ENCODE data around the gene DKK3.
"Not testable (repeated sequence)": the region's sequence is repeated elsewhere in the genome, so short reads cannot be mapped to it uniquely, and the experiment has no call there.

The DKK3 gene

GRCh38 chr11:12046636-12047236 is 38.3 kb upstream of the DKK3 start:
- Histone ChIP-seq H3K27ac (ENCODE audit: insufficient read depth, low read depth, low read length, poor library complexity, severe bottlenecking) (no peak overlapping the region), H3K27me3 (ENCODE audit: control insufficient read depth, insufficient read depth, low read length, poor library complexity, severe bottlenecking) (no peaks in the 10 kb centered on the region), H3K9me3 (ENCODE audit: control insufficient read depth, low read length) (no peaks in the 10 kb centered on the region), H3K4me1 (ENCODE audit: control insufficient read depth, insufficient read depth, low read length) (no peaks in the 10 kb centered on the region), H3K4me3 (ENCODE audit: insufficient read depth, low read depth, low read length) (no peak overlapping the region), H3K36me3 (ENCODE audit: control insufficient read depth, insufficient read depth, low read length) (no peaks in the 10 kb centered on the region)
- 90 to 96% methylated on average over 5 of the region's 5 CpGs for WGBS, 2 experiments

DNA sequence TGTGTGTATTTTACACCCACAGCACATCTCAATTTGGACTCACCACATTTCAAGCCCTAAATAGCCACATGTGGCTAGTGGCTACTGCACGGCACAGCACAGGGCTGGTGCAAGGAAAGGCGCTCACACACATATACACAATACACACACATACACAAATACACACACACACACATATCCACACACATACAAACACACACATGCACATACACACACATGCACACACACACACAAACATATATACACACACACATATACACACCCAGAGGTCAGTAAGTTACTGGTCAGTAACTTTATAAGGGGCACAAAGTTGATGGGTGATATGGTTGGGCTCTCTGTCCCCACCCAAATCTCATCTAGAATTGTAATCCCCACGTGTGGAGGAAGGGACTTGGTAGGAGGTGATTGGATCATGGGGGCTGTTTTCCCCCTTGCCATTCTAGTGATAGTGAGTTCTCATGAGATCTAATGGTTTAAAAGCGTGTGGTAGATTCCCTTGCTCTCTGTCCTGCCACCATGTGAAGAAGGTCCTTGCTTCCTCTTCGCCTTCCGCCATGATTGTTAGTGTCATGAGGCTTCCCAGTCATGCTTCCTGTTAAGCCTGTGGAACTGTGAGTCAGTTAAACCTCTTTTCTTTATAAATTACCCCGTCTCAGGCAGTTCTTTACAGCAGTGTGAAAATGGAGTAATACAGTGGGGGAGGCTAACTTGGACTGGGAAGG is 37.6 kb upstream of the DKK3 start:
- H3K9me3 ChIP-seq (ENCODE audit: control insufficient read depth, low read length) = no peaks in the 10 kb centered on the region
- no peaks in the 10 kb centered on the region for H3K36me3 ChIP-seq (ENCODE audit: control insufficient read depth, insufficient read depth, low read length)
- H3K4me3 ChIP-seq (ENCODE audit: insufficient read depth, low read depth, low read length) = no peak overlapping the region
- H3K27ac ChIP-seq (ENCODE audit: insufficient read depth, low read depth, low read length, poor library complexity, severe bottlenecking) = no peak overlapping the region
- no peaks in the 10 kb centered on the region for H3K4me1 ChIP-seq (ENCODE audit: control insufficient read depth, insufficient read depth, low read length)
- no peaks in the 10 kb centered on the region for H3K27me3 ChIP-seq (ENCODE audit: control insufficient read depth, insufficient read depth, low read length, poor library complexity, severe bottlenecking)
- WGBS, 2 experiments = 84% methylated on average over 7 of the region's 7 CpGs

DNA sequence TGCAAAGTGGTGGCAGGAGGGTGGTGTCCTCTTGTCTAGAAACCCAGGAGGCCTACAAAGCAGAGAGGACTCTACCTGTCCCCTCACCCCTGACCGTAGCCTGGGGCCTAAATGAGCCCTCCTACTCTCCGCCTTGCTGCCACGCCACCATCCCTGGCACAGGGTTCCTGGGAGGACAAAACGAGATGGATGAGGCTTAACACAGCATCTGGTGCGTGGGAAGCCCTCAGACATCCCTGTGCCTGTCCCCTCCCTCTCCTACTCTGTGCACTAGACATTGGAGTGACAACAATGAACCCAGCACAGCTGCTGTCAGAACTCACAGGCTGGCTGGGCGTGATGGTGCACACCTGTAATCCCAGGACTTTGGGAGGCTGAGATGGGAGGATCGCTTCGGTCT is 36.4 kb upstream of the DKK3 start:
- 91 to 92% methylated on average over 8 of the region's 8 CpGs for WGBS, 2 experiments
- no peaks in the 10 kb centered on the region for H3K4me1 ChIP-seq (ENCODE audit: control insufficient read depth, insufficient read depth, low read length)
- H3K36me3 ChIP-seq (ENCODE audit: control insufficient read depth, insufficient read depth, low read length) = no peaks in the 10 kb centered on the region
- H3K4me3 ChIP-seq (ENCODE audit: insufficient read depth, low read depth, low read length) = no peak overlapping the region
- no peak overlapping the region for H3K27ac ChIP-seq (ENCODE audit: insufficient read depth, low read depth, low read length, poor library complexity, severe bottlenecking)
- no peaks in the 10 kb centered on the region for H3K9me3 ChIP-seq (ENCODE audit: control insufficient read depth, low read length)
- H3K27me3 ChIP-seq (ENCODE audit: control insufficient read depth, insufficient read depth, low read length, poor library complexity, severe bottlenecking) = no peaks in the 10 kb centered on the region

- H3K9me3 ChIP-seq (ENCODE audit: control insufficient read depth, low read length) = no peaks in the 10 kb centered on the region
- no peak overlapping the region for H3K4me3 ChIP-seq (ENCODE audit: insufficient read depth, low read depth, low read length)
- no peak overlapping the region for H3K27ac ChIP-seq (ENCODE audit: insufficient read depth, low read depth, low read length, poor library complexity, severe bottlenecking)
- H3K36me3 ChIP-seq (ENCODE audit: control insufficient read depth, insufficient read depth, low read length) = no peaks in the 10 kb centered on the region
- H3K4me1 ChIP-seq (ENCODE audit: control insufficient read depth, insufficient read depth, low read length) = no peaks in the 10 kb centered on the region
- 43 to 44% methylated on average over 14 of the region's 14 CpGs for WGBS, 2 experiments
- no peaks in the 10 kb centered on the region for H3K27me3 ChIP-seq (ENCODE audit: control insufficient read depth, insufficient read depth, low read length, poor library complexity, severe bottlenecking)
These were observed 35.7 kb upstream of the DKK3 start for GRCh38 chr11:12043959-12044791.

DNA sequence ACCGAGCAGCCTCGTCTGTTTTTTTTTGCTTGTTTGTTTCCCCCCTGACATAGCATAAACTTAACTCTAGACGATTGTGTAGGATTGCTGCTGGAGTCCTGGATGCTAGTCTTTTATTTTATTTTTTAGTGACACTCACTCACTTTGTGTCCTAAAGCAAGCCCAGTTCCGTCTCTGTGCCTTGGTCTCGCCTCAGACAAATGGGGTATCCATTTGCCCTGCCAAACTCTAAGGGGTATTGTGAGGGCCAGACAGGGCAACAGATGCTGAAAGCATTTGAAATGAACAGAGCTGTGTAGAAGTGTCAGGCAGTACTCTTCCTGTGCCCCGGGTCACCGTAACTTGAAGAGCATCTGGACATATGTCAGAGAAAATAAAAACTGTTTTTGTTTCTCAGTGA is 34.8 kb upstream of the DKK3 start:
- H3K9me3 ChIP-seq (ENCODE audit: control insufficient read depth, low read length) = no peaks in the 10 kb centered on the region
- H3K36me3 ChIP-seq (ENCODE audit: control insufficient read depth, insufficient read depth, low read length) = no peaks in the 10 kb centered on the region
- no peak overlapping the region for H3K27ac ChIP-seq (ENCODE audit: insufficient read depth, low read depth, low read length, poor library complexity, severe bottlenecking)
- WGBS, 2 experiments = 90 to 93% methylated on average over 7 of the region's 7 CpGs
- H3K4me3 ChIP-seq (ENCODE audit: insufficient read depth, low read depth, low read length) = no peak overlapping the region
- no peaks in the 10 kb centered on the region for H3K4me1 ChIP-seq (ENCODE audit: control insufficient read depth, insufficient read depth, low read length)
- no peaks in the 10 kb centered on the region for H3K27me3 ChIP-seq (ENCODE audit: control insufficient read depth, insufficient read depth, low read length, poor library complexity, severe bottlenecking)

DNA sequence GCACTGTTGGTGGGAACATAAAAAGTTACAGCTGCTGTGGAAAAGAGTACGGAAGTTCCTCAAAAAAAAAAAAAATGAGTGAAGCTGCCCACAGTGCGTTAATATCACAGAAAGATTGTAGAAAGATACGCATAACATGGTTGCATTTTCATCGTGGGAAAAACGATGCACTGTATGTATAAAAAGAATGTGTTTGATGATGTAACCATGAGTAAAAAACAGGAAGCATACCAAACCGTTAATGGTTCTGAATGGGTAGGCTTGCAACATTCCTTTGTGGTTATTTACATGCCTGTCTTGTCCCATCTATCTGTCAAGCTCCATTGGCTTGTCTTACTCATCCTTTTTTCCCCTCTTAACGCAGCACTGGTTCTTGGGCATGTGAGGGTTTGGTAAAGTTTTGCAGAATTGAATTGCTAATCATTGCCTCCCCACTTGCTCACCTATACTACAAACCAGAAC is 33.8 kb upstream of the DKK3 start:
- Histone ChIP-seq H3K36me3 (ENCODE audit: control insufficient read depth, insufficient read depth, low read length) (no peaks in the 10 kb centered on the region), H3K4me3 (ENCODE audit: insufficient read depth, low read depth, low read length) (no peak overlapping the region), H3K9me3 (ENCODE audit: control insufficient read depth, low read length) (no peaks in the 10 kb centered on the region), H3K27ac (ENCODE audit: insufficient read depth, low read depth, low read length, poor library complexity, severe bottlenecking) (no peak overlapping the region), H3K27me3 (ENCODE audit: control insufficient read depth, insufficient read depth, low read length, poor library complexity, severe bottlenecking) (no peaks in the 10 kb centered on the region), H3K4me1 (ENCODE audit: control insufficient read depth, insufficient read depth, low read length) (no peaks in the 10 kb centered on the region)
- 80 to 84% methylated on average over 6 to 7 of the region's 7 CpGs for WGBS, 2 experiments

DNA sequence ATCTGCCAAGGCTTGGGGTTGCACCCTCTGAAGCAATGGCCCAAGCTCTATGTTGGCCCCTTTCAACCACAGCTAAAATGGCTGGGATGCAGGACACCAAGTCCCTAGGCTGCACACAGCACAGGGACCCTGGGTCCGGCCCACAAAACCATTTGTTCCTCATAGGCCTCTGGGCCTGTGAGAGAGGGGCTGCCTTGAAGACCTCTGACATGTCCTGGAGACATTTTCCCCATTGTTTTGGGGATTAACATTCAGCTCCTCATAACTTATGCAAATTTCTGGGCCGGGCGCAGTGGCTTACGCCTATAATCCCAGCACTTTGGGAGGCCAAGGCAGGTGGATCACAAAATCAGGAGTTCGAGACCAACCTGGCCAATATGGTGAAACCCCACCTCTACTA is 32.3 kb upstream of the DKK3 start:
- 82 to 84% methylated on average over 5 of the region's 5 CpGs for WGBS, 2 experiments
- H3K27me3 ChIP-seq (ENCODE audit: control insufficient read depth, insufficient read depth, low read length, poor library complexity, severe bottlenecking); H3K9me3 ChIP-seq (ENCODE audit: control insufficient read depth, low read length); H3K27ac ChIP-seq (ENCODE audit: insufficient read depth, low read depth, low read length, poor library complexity, severe bottlenecking); H3K36me3 ChIP-seq (ENCODE audit: control insufficient read depth, insufficient read depth, low read length); H3K4me3 ChIP-seq (ENCODE audit: insufficient read depth, low read depth, low read length); H3K4me1 ChIP-seq (ENCODE audit: control insufficient read depth, insufficient read depth, low read length): not testable (repeated sequence)

GRCh38 chr11:12032968-12033367 is 24.5 kb upstream of the DKK3 start:
- Histone ChIP-seq H3K9me3 (ENCODE audit: control insufficient read depth, low read length) (no peaks in the 10 kb centered on the region), H3K27ac (ENCODE audit: insufficient read depth, low read depth, low read length, poor library complexity, severe bottlenecking) (no peak overlapping the region), H3K4me3 (ENCODE audit: insufficient read depth, low read depth, low read length) (no peak overlapping the region), H3K36me3 (ENCODE audit: control insufficient read depth, insufficient read depth, low read length) (no peaks in the 10 kb centered on the region), H3K4me1 (ENCODE audit: control insufficient read depth, insufficient read depth, low read length) (peaks cover 6% of the 10 kb centered on the region), H3K27me3 (ENCODE audit: control insufficient read depth, insufficient read depth, low read length, poor library complexity, severe bottlenecking) (no peaks in the 10 kb centered on the region)
- WGBS, 2 experiments = 83 to 100% methylated on average over 1 of the region's 2 CpGs

- H3K4me1 ChIP-seq (ENCODE audit: control insufficient read depth, insufficient read depth, low read length) = peaks cover 6% of the 10 kb centered on the region
- H3K36me3 ChIP-seq (ENCODE audit: control insufficient read depth, insufficient read depth, low read length) = no peaks in the 10 kb centered on the region
- no peaks in the 10 kb centered on the region for H3K27me3 ChIP-seq (ENCODE audit: control insufficient read depth, insufficient read depth, low read length, poor library complexity, severe bottlenecking)
- no peak overlapping the region for H3K27ac ChIP-seq (ENCODE audit: insufficient read depth, low read depth, low read length, poor library complexity, severe bottlenecking)
- no peaks in the 10 kb centered on the region for H3K9me3 ChIP-seq (ENCODE audit: control insufficient read depth, low read length)
- no peak overlapping the region for H3K4me3 ChIP-seq (ENCODE audit: insufficient read depth, low read depth, low read length)
- 91 to 97% methylated on average over 4 of the region's 4 CpGs for WGBS, 2 experiments
These were observed 23.6 kb upstream of the DKK3 start for GRCh38 chr11:12031856-12032544.
